Frontal cortex (tissue), 4 donors: ENCODE measurements around the gene PCCA. TPM values are rescaled to one million over a fixed set of nuclear protein-coding genes. Genes with fewer than 3 reads are reported as not detected.
"Not testable (repeated sequence)": the region's sequence is repeated elsewhere in the genome, so short reads cannot be mapped to it uniquely, and the experiment has no call there.

Source experiments
- DNase-seq, 2 donors: peaks; one replicate each; pipeline ENCODE4 v3.0.0; 2012; ENCODE audit warnings: low spot score in 2 of 2
- FAIRE-seq: peaks from 2 replicates; lab custom pipeline; 2012; peaks lifted over from hg19 to GRCh38; lab: Jason Lieb, UNC
- total RNA-seq: library from RNA; depleted of rRNA; stranded (reverse); fragments of >200 nt; gene quantifications from one replicate; pipeline ENCODE4 v1.2.3, GENCODE V29; 2014
- donor health status: control.
- donor health status: control.
- donor health status: control.

The PCCA gene, protein sequence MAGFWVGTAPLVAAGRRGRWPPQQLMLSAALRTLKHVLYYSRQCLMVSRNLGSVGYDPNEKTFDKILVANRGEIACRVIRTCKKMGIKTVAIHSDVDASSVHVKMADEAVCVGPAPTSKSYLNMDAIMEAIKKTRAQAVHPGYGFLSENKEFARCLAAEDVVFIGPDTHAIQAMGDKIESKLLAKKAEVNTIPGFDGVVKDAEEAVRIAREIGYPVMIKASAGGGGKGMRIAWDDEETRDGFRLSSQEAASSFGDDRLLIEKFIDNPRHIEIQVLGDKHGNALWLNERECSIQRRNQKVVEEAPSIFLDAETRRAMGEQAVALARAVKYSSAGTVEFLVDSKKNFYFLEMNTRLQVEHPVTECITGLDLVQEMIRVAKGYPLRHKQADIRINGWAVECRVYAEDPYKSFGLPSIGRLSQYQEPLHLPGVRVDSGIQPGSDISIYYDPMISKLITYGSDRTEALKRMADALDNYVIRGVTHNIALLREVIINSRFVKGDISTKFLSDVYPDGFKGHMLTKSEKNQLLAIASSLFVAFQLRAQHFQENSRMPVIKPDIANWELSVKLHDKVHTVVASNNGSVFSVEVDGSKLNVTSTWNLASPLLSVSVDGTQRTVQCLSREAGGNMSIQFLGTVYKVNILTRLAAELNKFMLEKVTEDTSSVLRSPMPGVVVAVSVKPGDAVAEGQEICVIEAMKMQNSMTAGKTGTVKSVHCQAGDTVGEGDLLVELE
- 413 TPM for total RNA-seq

DNA sequence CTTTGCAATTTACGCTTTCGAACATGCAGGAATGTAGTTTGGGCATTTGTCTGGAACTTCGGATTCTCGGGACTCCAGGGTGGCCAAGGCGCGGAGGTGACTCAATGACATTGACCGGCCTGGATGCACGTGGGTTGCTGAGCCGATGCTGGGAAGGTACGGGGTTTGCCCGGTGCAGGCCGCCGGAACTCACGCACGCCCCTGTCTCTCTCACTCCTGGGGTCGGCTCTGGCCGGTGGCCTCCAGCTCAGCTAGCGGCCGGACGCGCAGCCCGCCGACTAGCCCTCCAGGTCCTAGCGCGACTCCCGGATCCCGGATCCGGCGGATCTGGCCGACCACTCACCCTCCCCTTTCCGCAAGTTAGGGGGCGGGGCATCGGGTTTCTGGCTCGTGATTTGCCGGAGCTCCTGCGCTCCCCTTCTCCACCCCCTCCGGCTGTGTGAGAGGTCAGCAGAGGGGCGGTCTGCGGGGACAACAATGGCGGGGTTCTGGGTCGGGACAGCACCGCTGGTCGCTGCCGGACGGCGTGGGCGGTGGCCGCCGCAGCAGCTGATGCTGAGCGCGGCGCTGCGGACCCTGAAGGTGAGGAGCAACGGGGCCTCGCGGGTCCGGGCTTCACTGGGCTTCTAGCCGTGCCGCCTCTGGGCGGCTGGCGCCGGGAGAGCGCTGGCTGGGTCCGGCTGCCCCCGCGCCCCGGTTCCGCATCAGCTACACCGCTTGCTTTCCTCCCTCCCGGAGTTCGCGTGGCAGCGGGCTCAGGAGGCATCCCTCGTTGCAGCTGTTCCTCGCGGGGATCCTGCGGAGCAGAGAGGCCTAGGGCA lies at the start of gene PCCA:
Gene PCCA (plus strand): TSS at position 450 of the 821 bp plus-strand sequence. CDS start 28 bp downstream, at position 478.
- DNase-seq: peak; percentile 92 to 96

DNA sequence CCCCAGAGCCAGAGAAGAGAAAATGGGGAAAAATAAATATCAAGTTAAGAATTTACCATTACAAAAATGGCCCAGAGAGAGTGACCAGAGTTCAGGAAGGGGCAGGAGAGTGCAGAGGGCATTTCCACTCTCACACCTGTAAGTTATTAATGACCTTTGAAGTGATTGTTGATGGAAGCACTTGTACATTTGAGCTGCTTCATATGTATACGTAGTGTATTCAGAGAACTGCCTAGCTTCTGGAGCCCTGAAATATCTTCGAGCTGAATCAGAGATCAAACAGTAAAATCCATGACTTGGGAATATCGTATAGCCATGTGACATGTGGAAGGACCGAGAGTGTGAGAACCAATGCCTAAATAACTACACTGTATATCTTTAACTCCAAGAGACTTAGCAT lies 49.2 kb upstream of the PCCA start:
- FAIRE-seq: no peak
- DNase-seq: no peak

More for the DNA sequence above, at the start of gene PCCA:
- no peak for FAIRE-seq

DNA sequence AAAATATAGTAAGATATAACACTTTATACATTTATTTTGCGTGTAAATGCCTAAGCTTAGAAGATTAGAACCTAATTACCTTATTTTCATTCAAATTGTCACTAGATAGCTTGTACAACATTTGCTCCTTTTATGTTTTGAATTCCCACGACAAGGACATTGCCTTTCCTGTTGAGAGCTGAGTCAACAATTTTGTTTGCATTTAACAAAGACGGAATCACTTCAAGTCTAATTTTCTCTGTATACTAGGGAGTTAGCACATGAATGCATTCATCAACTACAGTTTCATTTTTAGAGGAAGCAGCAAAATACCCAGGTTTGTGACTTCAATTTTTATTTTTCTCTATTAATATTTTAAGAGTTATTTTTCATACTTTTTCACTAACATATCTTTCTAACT lies 48.7 kb upstream of the PCCA start:
- FAIRE-seq: no peak
- no peak for DNase-seq

DNA sequence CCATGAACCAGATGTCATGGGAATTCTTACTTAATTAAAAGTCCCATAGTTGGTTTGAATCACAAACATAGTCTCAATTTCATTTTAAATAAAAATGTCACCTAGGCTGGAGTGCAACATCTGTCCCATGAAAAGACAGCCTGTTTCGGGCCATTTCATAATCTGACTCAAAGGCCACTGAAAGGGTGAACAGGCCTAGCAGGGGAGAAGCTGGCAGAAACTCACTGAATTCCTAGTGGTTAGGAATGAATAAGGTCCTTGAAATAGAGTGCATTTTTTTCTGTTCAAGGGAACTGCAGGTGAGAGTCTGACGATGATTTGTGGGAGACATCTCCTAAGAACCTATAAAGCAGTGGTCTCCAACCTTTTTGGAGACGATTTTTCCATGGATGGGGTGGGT lies 44.0 kb upstream of the PCCA start:
- DNase-seq (no peak), FAIRE-seq (no peak)

DNA sequence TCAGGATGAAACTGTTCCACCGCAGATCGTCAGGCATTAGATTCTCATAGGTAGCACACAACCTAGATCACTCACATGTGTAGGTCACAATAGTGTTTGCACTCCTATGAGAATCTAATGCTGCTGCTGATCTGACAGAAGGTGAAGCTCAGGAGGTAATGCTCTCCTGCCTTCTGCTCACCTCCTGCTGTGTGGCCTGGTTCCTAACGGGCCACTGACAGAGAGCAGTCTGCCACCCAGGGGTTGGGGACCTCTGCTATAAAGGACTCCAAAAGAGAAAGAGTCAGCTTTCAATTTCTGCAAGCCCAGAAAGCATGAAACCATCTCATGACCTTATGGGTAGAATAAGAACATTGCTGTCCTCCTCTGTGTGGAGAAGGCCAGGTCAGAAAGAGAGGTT lies 43.5 kb upstream of the PCCA start:
- DNase-seq: no peak
- no peak for FAIRE-seq

DNA sequence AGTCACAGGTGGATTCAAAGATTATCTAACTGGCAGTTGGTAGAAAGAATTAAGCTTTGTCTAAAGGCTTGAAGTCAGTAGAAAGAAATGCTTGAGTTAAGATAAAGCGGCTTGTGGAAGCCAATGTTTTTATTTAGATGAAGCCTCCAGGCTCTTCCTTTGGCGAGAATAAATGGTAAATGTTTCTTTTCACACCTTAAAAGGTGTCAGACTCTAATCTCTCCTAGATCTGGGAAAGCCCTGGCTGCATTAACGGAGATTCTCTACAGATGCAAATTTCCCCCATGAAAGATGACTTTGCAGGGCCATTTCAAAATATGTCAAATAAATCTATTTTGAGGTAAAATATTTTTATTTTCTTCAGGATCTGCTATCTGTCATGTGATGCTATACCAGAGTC lies 37.8 kb upstream of the PCCA start:
- no peak for DNase-seq
- FAIRE-seq: no peak

DNA sequence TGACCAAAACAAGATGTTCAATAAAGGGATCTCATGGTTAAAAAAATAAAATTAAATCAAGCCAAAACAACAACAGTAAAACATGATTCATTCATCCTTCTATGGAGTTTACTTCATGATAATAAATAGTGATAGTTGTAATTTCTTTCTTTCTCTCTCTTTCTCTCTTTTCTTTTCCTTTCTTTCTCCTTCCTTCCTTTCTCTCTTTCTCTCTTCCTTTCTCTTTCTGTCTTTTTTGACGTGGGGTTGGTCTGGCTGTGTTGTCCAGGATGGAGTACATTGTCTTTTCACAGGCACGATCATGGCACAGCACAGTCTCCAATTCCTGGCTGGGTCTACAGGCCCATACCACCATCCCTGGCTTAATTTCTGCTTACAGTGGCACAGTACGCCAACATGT lies 29.1 kb upstream of the PCCA start:
- DNase-seq: no peak
- no peak for FAIRE-seq

DNA sequence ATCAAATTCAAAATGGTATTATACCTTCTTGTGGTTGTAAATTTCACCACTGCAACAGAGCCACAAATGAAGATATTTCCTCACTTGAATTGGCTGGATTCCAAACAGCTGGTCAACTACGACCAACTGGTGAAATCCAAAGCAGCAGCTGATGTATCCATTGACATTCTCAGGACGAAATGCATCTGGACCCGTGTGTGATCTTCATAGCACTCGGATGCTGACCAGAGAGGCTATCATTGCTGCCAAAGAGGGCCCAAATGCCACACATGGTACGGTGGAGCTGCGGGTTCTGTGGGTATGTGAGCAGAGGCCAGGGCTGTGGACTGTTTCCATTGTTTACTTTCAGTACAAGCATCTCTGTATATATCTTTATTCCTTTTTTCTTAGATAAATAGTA lies 25.6 kb upstream of the PCCA start:
- DNase-seq: no peak
- FAIRE-seq: no peak

DNA sequence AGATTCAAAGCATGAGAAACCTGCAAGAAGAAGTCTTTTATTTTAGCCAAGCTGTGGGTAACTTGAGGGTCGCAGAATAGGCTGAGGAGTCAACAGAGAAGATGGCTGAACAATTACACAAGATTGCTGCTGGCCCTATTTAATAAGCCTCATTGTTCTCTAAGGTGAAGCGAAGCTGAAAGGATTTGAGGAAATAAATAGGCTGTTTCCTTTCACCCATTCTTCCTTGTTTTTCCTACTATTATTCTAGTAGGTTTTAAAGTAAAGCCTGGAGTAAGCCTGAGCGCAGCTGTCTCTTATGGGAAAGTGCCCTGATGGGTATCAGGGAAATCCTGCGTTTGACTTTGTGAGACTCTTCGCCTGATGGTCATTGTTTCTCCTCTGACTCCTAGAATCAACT lies 25.0 kb upstream of the PCCA start:
- FAIRE-seq (no peak), DNase-seq (no peak)

DNA sequence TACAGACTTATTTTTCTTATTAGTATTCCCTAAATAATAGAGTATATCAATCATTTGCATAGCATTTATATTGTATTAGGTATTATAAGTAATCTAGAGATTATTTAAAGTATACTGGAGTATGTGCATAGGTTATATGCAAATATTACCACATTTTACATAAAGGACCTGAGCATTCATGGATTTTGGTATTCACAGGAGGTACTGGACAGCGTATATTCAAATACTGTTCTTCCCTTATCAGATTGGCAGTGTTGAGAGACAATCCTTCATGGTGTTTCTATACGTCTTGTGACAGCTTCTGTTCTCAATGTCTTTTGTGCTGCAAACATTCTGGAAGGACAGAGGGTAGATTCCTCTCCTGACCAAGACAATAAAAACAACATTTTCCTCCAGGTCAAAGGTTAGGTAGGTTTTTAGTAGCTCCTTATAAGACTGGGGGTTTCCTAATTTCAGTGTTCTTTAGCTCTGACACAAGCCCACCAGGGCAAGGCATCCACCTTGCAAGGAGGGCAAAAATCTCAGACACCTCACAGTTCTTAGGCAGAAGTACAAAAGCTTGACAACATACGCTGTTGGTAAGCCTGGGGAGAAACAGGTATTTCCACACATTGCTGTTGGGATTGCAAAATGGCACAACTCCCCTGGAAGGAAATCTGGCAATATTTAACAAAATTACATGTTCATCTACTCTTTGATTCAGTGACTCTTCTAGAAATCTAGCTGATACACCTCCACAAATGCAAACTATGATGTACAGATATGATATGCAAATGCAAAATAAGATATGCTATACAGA lies 20.6 kb upstream of the PCCA start:
- no peak for DNase-seq

DNA sequence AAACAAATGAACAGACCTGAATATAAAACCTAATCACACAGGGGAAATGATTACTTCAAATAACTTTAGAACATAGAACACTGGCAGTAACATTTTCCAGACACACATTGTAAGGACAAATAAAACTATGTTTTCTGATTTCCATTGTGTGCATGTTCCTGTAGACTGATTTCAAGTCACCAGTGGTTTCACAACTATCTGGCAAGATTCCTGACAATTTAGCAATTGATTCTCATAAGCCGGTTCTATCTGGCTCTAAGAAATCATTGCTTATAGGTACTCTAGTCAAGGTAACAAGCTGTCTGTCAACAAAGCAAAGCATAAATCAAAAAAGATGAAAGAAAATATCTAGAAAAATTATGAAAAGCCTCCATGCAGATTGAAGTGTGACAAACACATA lies 19.6 kb upstream of the PCCA start:
- FAIRE-seq: no peak
- DNase-seq: no peak

More for the DNA sequence above, 20.6 kb upstream of the PCCA start:
- FAIRE-seq: no peak

DNA sequence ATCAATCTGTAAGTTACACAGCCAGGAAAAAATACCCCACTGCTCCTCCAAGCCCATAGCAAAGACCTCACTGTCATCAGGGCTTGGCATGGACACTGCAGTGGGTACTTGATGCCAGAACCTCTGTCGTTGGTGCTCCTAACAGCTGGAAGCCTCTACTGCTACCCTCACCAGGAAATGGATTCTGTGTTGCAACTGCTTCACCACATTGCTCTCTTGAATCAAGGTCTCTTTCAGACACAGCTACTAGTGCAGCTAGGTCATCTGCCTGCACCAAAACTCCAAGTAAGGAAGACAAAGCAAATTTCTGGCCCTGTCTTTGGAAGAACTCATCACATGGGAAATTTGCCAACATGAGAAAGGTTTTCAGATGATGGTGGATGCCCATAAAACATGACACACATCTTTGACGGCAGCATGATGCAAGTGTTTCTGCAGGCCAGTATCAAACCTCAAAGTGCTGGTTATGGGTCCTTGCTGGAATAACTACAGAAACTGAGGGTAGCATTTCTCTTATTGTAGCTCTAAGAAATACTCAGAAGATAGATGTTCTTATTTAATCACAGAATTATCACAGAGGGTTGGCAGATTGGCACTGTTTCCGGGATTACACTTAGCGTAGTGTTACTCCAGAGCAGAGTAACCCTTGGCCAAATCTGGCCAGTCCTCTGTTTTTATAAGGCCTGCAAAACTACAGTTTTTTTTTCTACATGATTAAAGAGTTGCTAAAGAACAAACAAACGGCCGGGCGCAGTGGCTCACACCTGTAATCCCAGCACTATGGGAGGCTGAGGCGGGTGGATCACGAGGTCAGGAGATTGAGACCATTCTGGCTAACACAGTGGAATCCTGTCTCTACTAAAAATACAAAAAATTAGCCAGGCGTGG lies 12.9 kb upstream of the PCCA start:
- FAIRE-seq (no peak), DNase-seq (no peak)

DNA sequence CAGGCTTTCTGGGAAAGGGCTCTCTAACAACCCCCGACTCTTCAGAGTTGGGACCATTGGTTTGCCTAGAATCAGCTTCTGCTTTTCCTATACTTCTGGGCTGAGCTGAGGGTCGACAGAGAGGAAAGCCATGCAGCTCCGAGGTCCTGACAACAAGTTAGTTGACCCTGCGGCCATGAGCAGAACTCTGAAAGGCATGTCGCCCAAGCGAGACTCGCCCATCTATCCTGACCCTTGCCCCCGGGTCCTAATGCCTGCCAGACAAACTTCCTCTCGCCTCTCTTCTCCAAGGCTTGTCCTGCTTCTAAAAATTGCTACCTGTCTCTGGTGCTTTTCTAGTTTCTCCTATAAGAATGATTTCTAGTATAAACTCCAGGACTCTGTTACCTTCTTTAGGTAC lies 9.9 kb upstream of the PCCA start:
- not testable (repeated sequence) for FAIRE-seq, DNase-seq

DNA sequence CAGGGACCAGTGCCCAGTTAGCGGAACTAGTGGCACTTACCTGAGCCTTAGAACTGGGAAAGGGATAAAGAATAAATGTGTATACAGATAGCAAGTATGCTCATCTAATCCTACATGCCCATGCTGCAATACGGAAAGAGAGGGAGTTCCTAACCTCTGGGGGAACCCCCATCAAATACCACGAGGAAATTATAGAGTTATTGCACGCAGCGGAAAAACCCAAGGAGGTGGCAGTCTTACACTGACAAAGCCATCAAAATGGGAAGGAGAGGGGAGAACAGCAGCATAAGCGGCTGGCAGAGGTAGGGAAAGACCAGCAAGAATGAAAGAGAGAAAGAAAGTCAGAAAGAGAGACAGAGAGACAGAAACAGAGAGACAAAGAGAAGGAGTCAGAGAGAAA lies 5.5 kb upstream of the PCCA start:
- FAIRE-seq, DNase-seq: not testable (repeated sequence)

DNA sequence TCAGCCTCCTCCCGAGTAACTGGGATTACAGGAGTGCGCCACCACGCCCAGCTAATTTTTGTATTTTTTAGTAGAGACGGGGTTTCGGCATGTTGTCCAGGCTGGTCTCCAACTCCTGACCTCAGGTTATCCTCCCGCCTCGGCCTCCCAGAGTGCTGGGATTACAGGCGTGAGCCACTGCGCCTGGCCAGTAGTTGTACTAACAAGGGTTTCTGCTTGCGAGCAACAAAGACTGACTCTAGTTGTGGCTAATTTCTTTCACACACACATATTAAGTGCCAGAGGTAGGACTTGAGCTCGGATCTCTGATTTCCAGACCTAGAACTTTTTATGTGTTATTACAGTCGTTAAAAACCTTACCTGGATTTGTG lies 635 bp upstream of the PCCA start:
- FAIRE-seq (no peak), DNase-seq (no peak)

DNA sequence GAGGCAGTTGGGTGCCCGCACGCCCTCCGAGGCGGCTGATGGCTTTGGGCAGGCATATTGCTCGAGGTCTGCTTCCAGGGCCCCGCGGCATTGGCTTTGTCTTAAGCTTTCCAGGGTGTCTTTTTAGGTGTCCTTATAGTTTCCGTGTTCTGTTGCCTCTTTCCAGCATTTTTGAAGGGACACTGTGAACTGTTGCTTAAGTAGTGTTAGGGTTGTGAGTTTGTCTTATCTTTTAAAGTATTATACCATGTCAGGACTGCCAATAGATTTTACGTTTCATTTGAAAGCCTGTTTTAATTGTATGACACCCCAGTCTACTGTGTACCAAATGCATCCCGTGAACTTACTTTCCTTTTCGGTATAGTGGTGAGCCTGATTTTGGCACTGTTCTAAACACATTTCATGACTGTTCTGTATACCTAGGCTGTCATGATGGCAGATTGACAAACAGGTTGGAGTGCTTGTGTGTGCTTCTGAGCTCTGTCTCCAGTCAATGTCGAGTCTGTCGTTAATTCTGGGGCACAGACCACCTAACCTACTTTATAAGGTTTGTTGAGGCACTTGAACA lies 656 bp downstream of the PCCA start:
- no peak for DNase-seq
- no peak for FAIRE-seq

DNA sequence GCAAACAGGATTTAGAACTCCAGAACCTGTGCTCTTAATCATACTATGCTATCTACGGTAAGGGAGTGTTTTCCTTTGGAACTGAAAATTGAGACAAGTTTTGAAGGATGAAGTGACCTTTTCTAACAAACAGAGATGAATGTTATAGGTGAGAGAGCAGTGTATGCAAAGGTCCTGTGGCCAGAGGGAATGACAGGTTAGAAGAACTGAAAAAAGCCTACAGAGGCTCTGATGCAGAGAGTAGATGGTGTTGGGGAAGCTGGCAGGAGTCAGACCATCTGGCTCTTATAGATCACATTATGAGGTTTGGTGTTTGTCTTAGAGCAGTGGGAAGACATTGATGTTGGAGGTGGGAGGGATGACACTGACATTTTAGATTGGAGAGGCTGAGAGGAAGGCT lies 2.0 kb downstream of the PCCA start:
- FAIRE-seq (no peak), DNase-seq (no peak)

DNA sequence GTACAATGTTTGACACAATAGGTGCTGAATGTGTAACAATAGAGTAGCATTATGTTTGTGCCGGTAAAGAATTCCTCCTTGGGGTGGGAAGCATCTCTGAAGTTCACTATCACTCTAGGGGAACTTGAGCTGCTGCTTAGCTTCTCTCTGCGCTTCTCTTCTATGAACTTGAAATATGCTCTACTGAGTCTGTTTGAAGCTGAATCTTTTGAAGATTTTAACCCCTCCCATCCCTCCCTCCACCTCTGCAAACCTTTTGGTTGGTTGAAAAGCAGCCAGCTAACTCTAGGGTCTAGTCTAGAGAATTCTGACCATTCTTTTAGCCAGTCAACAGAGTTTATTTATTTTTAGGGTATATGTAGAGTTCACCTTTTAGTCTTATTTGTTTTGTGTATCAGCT lies 2.5 kb downstream of the PCCA start:
- FAIRE-seq (no peak), DNase-seq (no peak)
